Neutrophil (primary cell): Measurements from ENCODE around the gene RAB21.

ENCODE experiments used
- H3K27ac ChIP-seq: fragments of 200-600 bp; sonication (generic); 2 replicates; pipeline ENCODE4 v1.5.1; 2016; ENCODE audit warnings: mild to moderate bottlenecking, moderate library complexity
- H3K27me3 ChIP-seq: fragments of 200-600 bp; sonication (generic); 2 replicates; pipeline ENCODE4 v1.6.0; 2016; ENCODE audit warnings: mild to moderate bottlenecking
- H3K36me3 ChIP-seq: fragments of 200-600 bp; sonication (generic); 2 replicates; pipeline ENCODE4 v1.5.1; 2017
- H3K4me1 ChIP-seq, 2 experiments: fragments of 200-600 bp in 1 of 2; sonication (generic) in 1 of 2; 1 replicate in 1 of 2; 2 replicates in 1 of 2; pipeline versions ENCODE4 v1.5.1 to v1.6.1; 2013 to 2016; ENCODE audit warnings: low read depth in 1 of 2, low read length in 1 of 2, mild to moderate bottlenecking in 1 of 2, moderate library complexity in 1 of 2; ENCODE audit not compliant: control insufficient read depth in 1 of 2, insufficient read depth in 1 of 2
- H3K4me3 ChIP-seq, 2 experiments: fragments of 200-600 bp in 1 of 2; sonication (generic) in 1 of 2; 1 replicate in 1 of 2; 2 replicates in 1 of 2; pipeline ENCODE4 v1.5.1; 2013 to 2016; ENCODE audit warnings: low read depth in 1 of 2, low read length in 1 of 2, mild to moderate bottlenecking in 1 of 2, moderate library complexity in 1 of 2
- H3K9me3 ChIP-seq: fragments of 200-600 bp; sonication (generic); 2 replicates; pipeline ENCODE4 v1.5.1; 2016
- CTCF ChIP-seq: fragments of 200-600 bp; sonication (generic); IDR thresholded peaks from 2 replicates; pipeline ENCODE4 v1.5.1; 2016; ENCODE audit warnings: antibody characterized with exemption

Gene RAB21

GRCh38 chr12:71787580-71787979 lies 32.9 kb downstream of the RAB21 start:
- H3K9me3 ChIP-seq, result no peaks in the 10 kb centered on the region
- peaks cover 3 to 6% of the 10 kb centered on the region in 2 experiments for H3K4me1 ChIP-seq
- no peak overlapping the region for H3K4me3 ChIP-seq
- peaks cover 42% of the 10 kb centered on the region for H3K36me3 ChIP-seq
- H3K27ac ChIP-seq, result peak overlapping the region; percentile 43
- no peaks in the 10 kb centered on the region for H3K27me3 ChIP-seq
- TF ChIP-seq CTCF, result no peak

- TF ChIP-seq CTCF, result no peak
- Histone ChIP-seq H3K9me3 (no peaks in the 10 kb centered on the region), H3K36me3 (peaks cover 28% of the 10 kb centered on the region), H3K4me3 (no peak overlapping the region), H3K4me1 (peaks cover 3 to 6% of the 10 kb centered on the region in 2 experiments), H3K27me3 (no peaks in the 10 kb centered on the region), H3K27ac (peak overlapping the region; percentile 23)
Measured at GRCh38 chr12:71790331-71790730, 35.7 kb downstream of the RAB21 start.

GRCh38 chr12:71791473-71792150 lies 36.9 kb downstream of the RAB21 start:
- Histone ChIP-seq H3K9me3 (no peaks in the 10 kb centered on the region), H3K36me3 (peaks cover 15% of the 10 kb centered on the region), H3K4me3 (no peak overlapping the region), H3K27ac (no peak overlapping the region), H3K4me1 (peaks cover 3 to 6% of the 10 kb centered on the region in 2 experiments), H3K27me3 (no peaks in the 10 kb centered on the region)
- no peak for TF ChIP-seq CTCF

GRCh38 chr12:71792599-71792998 lies 37.9 kb downstream of the RAB21 start:
- Histone ChIP-seq H3K4me1 (peaks cover 2 to 3% of the 10 kb centered on the region in 2 experiments), H3K27ac (no peak overlapping the region), H3K36me3 (peaks cover 11% of the 10 kb centered on the region), H3K27me3 (no peaks in the 10 kb centered on the region), H3K9me3 (no peaks in the 10 kb centered on the region), H3K4me3 (no peak overlapping the region)
- no peak for TF ChIP-seq CTCF

GRCh38 chr12:71795901-71796300 lies 41.2 kb downstream of the RAB21 start:
- H3K4me3 ChIP-seq, result no peak overlapping the region
- H3K36me3 ChIP-seq, result peaks cover 3% of the 10 kb centered on the region
- H3K9me3 ChIP-seq, result no peaks in the 10 kb centered on the region
- no peaks in the 10 kb centered on the region for H3K27me3 ChIP-seq
- no peak for TF ChIP-seq CTCF
- no peak overlapping the region for H3K27ac ChIP-seq
- H3K4me1 ChIP-seq, result no peaks in the 10 kb centered on the region
